SU-DHL-6 (cell line): ENCODE measurements around the gene ARID3C.

Experiments used
- EZH2phosphoT487 ChIP-seq: fragments of 200-600 bp; sonication (generic), shearing (Covaris generic); conservative IDR thresholded peaks from 2 replicates; pipeline ENCODE4 v1.6.1; 2018; ENCODE audit warnings: mild to moderate bottlenecking, antibody characterized with exemption, low read length, moderate library complexity, mixed read lengths
- TF ChIP-seq, protein P1 (sequence below): fragments of 200-600 bp; sonication (generic); IDR thresholded peaks from one replicate; pipeline ENCODE4 v1.5.1; 2017; ENCODE audit warnings: antibody characterized with exemption, mild to moderate bottlenecking, low read length, moderate library complexity; ENCODE audit not compliant: insufficient read depth, poor library complexity, severe bottlenecking

DNA sequence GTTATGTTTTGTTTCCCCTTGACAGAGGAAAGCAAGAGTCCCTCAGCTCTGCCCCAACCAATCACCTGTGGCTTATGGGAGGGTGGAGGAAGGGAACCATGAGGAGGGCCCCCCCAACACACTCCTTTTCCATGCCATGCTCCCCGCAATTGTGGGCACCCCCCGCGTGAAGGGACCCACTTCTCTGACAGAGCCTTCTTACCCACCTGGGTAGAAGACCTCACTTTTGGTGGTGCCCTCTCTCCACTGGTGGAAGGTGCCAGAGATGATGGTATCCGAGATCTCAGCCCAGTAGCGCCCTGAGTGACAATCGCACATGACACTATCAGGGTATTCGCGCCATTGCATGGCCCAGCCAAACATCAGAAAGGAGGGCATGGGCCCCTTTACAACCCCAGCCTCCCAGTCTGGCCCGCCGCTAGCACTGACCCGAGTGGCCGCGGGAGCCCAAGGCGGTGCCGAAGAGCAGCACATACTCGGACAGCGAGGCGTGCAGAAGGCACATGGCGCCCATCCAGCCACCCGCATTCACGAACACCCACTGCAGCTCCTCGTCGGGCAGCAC lies 8.0 kb upstream of the ARID3C start:
- TF ChIP-seq, protein P1, sequence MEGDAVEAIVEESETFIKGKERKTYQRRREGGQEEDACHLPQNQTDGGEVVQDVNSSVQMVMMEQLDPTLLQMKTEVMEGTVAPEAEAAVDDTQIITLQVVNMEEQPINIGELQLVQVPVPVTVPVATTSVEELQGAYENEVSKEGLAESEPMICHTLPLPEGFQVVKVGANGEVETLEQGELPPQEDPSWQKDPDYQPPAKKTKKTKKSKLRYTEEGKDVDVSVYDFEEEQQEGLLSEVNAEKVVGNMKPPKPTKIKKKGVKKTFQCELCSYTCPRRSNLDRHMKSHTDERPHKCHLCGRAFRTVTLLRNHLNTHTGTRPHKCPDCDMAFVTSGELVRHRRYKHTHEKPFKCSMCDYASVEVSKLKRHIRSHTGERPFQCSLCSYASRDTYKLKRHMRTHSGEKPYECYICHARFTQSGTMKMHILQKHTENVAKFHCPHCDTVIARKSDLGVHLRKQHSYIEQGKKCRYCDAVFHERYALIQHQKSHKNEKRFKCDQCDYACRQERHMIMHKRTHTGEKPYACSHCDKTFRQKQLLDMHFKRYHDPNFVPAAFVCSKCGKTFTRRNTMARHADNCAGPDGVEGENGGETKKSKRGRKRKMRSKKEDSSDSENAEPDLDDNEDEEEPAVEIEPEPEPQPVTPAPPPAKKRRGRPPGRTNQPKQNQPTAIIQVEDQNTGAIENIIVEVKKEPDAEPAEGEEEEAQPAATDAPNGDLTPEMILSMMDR: no peak
- no peak for TF ChIP-seq EZH2phosphoT487
